ENCODE results near the gene SSC5D.

Gene SSC5D

DNA sequence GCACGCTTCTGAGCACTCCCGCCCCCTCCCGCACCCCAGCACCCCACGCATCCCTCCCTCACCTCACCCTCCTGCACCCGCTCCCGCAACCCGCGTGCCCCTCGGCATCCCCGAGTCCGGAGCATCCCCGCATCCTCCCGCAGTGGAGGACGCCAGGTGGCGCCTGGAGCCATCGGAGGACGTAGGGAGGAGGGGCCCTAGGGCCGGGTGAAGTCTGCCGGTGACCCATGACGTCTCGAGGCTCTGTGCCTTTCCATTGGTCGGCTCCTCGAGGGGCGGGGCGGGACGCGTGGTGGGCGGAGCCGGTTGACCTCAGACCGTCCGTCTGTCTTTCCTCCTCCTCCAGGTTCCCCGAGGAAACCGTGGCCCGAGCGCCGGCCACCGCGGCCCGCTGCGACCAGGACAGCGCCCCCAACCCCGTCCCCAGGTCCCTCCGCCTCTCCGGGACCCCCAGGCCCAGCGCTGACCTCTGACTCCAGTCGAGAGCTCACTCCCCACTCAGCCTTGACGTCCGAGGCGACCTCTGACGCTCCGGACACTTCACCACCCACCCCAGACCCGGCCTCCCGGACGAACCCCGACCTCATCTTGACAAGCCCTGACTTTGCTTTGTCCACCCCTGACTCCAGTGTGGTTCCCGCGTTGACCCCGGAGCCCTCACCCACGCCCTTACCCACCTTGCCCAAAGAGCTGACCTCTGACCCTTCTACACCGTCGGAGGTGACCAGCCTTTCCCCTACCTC, 28.8 kb downstream of the SSC5D start:
- DNase-seq (ENCODE audit: low read depth in 2 of 2), result peak; percentile 94 to 96
- TF ChIP-seq, protein P1, sequence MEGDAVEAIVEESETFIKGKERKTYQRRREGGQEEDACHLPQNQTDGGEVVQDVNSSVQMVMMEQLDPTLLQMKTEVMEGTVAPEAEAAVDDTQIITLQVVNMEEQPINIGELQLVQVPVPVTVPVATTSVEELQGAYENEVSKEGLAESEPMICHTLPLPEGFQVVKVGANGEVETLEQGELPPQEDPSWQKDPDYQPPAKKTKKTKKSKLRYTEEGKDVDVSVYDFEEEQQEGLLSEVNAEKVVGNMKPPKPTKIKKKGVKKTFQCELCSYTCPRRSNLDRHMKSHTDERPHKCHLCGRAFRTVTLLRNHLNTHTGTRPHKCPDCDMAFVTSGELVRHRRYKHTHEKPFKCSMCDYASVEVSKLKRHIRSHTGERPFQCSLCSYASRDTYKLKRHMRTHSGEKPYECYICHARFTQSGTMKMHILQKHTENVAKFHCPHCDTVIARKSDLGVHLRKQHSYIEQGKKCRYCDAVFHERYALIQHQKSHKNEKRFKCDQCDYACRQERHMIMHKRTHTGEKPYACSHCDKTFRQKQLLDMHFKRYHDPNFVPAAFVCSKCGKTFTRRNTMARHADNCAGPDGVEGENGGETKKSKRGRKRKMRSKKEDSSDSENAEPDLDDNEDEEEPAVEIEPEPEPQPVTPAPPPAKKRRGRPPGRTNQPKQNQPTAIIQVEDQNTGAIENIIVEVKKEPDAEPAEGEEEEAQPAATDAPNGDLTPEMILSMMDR (IDR thresholded peaks at IDR 0.05; ENCODE audit: low read depth, low read length), result peak; percentile 96
- H3K4me3 ChIP-seq (replicated peaks in 1 of 2; ENCODE audit: low read depth in 2 of 2, low read length in 2 of 2), result peak overlapping the region; percentile 5 to 39

DNA sequence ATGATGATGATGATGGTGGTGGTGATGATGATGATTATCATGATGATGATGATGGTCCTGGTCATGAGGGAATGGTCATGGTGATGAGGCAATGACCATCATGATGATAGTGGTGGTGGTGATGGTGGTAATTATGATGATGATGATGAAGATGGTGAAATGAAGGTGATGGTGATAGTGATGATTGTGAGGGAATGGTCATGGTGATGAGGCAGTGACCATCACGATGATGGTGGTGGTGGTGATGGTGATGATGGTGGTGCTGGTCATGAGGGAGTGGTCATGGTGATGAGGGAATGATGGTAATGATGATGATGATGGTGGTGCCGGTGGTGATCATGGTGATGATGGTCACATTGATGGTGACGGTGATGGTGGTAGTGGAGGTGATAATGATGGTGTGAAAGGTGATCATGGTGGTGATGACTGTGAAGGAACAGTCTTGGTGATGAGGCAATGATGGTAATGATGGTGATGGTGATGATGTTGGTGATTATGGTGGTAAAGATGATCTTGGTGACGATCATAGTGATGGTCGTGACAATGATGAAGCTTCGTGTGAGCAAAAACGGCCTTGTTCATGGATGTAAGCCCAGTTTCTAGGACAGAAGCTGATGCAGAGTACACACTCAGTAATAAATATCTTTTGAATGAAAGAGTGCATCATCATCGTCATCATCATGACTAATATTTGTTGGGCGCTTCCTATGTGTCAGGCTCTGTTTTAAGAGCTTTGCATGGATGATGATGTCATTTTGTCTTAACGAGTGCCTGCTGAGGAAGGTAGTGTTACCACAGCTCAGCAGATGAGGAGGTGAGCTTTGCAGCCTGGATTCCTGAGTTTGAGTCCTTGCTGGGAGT, 31.4 kb downstream of the SSC5D start:
- peak; percentile 42 to 94 for DNase-seq (ENCODE audit: low read depth in 2 of 2)
- H3K4me3 ChIP-seq (replicated peaks in 1 of 2; ENCODE audit: low read depth in 2 of 2, low read length in 2 of 2), result no peak overlapping the region
- TF ChIP-seq, protein P1 (IDR thresholded peaks at IDR 0.05; ENCODE audit: low read depth, low read length), result no peak

DNA sequence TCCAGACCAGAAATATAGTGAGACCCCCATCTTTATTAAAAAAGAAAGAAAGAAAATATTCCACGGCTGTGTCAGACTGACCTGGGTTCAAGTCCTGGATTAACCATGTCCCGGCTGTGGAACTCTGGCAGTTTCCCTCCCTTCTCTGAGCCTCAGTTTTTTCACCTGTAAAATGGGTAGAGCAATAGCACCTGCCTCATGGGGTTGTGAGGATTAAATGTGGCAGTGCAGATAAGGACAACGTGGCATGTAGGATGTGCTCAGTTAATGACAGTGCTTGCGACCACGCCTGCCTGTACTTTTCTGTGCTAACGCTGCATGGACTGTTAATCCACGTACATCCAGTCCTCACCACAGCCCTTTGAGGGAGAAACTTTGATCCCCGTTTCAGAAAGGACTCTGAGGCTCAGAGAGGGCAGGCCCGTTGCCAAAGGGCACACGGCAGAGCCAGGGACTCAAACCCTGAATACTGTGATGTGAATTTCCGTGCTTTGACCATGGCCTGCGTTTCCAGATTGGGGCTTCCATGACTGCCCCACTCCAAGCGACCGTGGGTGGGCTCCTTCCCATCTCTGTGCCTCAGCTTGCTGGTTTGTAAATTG, 32.6 kb downstream of the SSC5D start:
- DNase-seq (ENCODE audit: low read depth in 2 of 2), result no peak
- TF ChIP-seq, protein P1 (IDR thresholded peaks at IDR 0.05; ENCODE audit: low read depth, low read length), result no peak
- no peak overlapping the region for H3K4me3 ChIP-seq (replicated peaks in 1 of 2; ENCODE audit: low read depth in 2 of 2, low read length in 2 of 2)

DNA sequence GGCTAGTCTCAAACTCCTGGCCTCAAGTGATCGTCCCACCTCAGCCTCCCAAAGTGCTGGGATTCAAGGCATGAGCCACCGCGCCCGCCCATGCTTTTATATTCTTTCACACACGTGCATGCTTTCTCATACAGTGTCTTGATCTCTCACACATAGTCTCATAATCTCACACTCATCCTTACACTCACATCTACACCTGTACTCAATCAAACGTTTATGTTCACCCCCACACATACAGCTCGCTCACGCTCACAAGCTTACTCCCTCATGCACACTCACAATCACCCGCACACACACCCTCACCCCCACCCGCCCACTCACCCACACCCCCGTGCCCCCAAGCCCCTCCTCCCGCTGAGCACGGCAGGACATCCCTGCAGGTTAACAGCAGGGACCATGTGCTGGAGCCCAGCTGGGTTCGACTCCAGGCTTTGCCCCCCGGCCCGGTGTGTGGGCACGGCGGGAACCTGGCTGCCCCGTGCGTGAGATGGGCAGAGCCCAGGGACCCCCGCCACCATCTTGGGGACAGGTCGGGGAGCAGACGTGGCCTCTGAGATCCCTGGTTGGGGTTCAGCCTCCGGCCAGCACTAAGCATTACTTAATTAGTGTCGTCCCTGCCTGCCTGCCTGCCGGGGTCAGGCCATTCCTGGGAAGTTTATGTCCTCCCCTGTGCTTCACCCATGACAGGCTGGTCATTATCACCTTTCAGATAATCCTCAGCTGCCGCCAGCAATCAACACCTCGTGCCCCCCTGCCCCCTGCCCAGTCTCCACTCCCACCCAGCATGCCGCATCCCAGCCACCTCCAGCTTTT, 37.3 kb downstream of the SSC5D start:
- H3K4me3 ChIP-seq (replicated peaks in 1 of 2; ENCODE audit: low read depth in 2 of 2, low read length in 2 of 2), result no peak overlapping the region
- TF ChIP-seq, protein P1 (IDR thresholded peaks at IDR 0.05; ENCODE audit: low read depth, low read length), result no peak
- no peak for DNase-seq (ENCODE audit: low read depth in 2 of 2)

DNA sequence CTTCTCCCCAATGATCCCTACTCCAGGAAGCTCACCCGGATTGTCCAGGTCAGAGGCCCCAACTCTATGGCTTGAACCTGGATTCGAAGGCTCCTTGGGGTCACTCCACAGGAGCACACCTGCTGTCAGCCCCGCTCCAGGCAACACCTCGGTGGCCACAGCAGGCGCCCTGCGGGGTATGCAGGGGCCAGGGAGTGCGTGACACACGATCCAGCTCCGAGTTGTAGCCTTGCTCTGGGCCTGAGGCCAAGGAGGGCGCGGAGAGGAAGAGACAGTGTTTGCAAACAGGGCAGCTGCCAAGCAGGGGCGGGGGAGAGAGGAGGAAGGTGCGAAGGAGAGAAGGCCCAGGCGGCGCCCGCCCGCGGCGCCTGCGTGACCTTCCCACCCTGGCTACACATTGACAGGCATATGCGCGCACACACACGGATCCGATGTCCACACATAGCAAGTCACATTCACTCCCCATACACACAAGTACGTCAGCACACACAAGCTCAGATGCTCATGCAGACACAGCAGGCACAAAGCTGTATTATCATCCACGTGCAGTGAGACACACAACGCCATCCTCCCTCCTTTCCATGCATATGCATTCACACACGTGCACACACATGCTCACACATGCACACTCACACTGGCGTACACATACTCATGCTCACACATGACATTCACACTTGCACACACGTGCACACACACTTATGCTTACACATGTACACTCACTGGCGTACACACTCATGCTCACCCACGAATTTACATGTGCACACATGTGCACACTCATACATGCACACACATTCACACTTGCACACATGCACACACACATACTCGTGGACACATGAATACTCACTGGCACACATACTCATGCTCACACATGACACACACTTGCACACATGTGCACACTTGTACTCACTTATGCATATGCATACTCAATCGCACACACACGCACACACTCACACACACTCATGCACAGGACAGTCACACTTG, 38.3 kb downstream of the SSC5D start:
- peak; percentile 70 to 85 for DNase-seq (ENCODE audit: low read depth in 2 of 2)
- no peak overlapping the region for H3K4me3 ChIP-seq (replicated peaks in 1 of 2; ENCODE audit: low read depth in 2 of 2, low read length in 2 of 2)

More for the DNA sequence above, 38.3 kb downstream of the SSC5D start:
- TF ChIP-seq, protein P1 (IDR thresholded peaks at IDR 0.05; ENCODE audit: low read depth, low read length), result no peak
